AG09319 (cell line): ENCODE results near the gene TPTE2.
"Not testable (repeated sequence)": the region's sequence is repeated elsewhere in the genome, so short reads cannot be mapped to it uniquely, and the experiment has no call there.

Experiments used
- DNase-seq: peaks from one replicate; pipeline ENCODE4 v3.0.0-alpha.2; 2010; ENCODE audit warnings: low read depth; ENCODE audit errors: extremely low read depth
- CTCF ChIP-seq: IDR thresholded peaks from 2 replicates; pipeline ENCODE4 v1.5.1; 2011; ENCODE audit warnings: low read depth, mild to moderate bottlenecking, inconsistent platforms, low read length, moderate library complexity

TPTE2 gene

GRCh38 chr13:19567820-19568534, 6.6 kb upstream of the TPTE2 start:
- TF ChIP-seq CTCF, result no peak
- DNase-seq, result no peak

GRCh38 chr13:19561585-19561984, 253 bp upstream of the TPTE2 start:
- TF ChIP-seq CTCF, result no peak
- no peak for DNase-seq

GRCh38 chr13:19560672-19561071, 660 bp downstream of the TPTE2 start:
- not testable (repeated sequence) for DNase-seq

- DNase-seq, result not testable (repeated sequence)
Observed at GRCh38 chr13:19559739-19560138, 1.6 kb downstream of the TPTE2 start.

GRCh38 chr13:19557287-19557686, 4.0 kb downstream of the TPTE2 start:
- DNase-seq, result not testable (repeated sequence)

GRCh38 chr13:19549245-19549644, 12.1 kb downstream of the TPTE2 start:
- DNase-seq, result not testable (repeated sequence)

GRCh38 chr13:19525634-19526033, 35.7 kb downstream of the TPTE2 start:
- DNase-seq, result not testable (repeated sequence)

- no peak for TF ChIP-seq CTCF
- no peak for DNase-seq
Observed at GRCh38 chr13:19519049-19519448, 42.3 kb downstream of the TPTE2 start.

- DNase-seq, result not testable (repeated sequence)
Observed at GRCh38 chr13:19507623-19508022, 53.7 kb downstream of the TPTE2 start.

- not testable (repeated sequence) for DNase-seq
Observed at GRCh38 chr13:19460126-19460525, 101.2 kb downstream of the TPTE2 start.

- not testable (repeated sequence) for DNase-seq
Observed at GRCh38 chr13:19439056-19439686, 122.2 kb downstream of the TPTE2 start.

GRCh38 chr13:19437780-19438179, 123.6 kb downstream of the TPTE2 start:
- not testable (repeated sequence) for DNase-seq

- not testable (repeated sequence) for DNase-seq
Observed at GRCh38 chr13:19422236-19422635, 139.1 kb downstream of the TPTE2 start.

GRCh38 chr13:19412494-19412893, 148.8 kb downstream of the TPTE2 start:
- not testable (repeated sequence) for DNase-seq

GRCh38 chr13:19382746-19383511, 178.4 kb downstream of the TPTE2 start:
- not testable (repeated sequence) for DNase-seq
